Activated CD4-positive, alpha-beta T cell treated with anti-CD3 and anti-CD28 coated beads, Interleukin-2, amount 10 ng/mL, durations not matched to agents 24 days and 14 days (primary cell): ENCODE data around the gene GPN2. TPM values are rescaled to one million over a fixed set of nuclear protein-coding genes. Genes with fewer than 3 reads are reported as not detected.

Experiments used
- DNase-seq: peaks from one replicate; pipeline ENCODE4 v3.0.0; 2022
- H3K27ac Mint-ChIP-seq: one replicate; pipeline ENCODE4 v1.8.0; 2022; ENCODE audit warnings: mild to moderate bottlenecking, mixed read lengths
- H3K27me3 Mint-ChIP-seq: one replicate; pipeline ENCODE4 v1.8.0; 2022; ENCODE audit warnings: mixed read lengths
- H3K36me3 Mint-ChIP-seq: one replicate; pipeline ENCODE4 v1.8.0; 2022; ENCODE audit warnings: low read depth, mild to moderate bottlenecking, mixed read lengths
- H3K4me1 Mint-ChIP-seq: one replicate; pipeline ENCODE4 v1.8.0; 2021; ENCODE audit warnings: mixed read lengths
- H3K4me3 Mint-ChIP-seq: one replicate; pipeline ENCODE4 v1.8.0; 2022; ENCODE audit warnings: mild to moderate bottlenecking, moderate library complexity, mixed read lengths
- H3K9me3 Mint-ChIP-seq: one replicate; pipeline ENCODE4 v1.8.0; 2021; ENCODE audit warnings: mixed read lengths
- intact Hi-C: fragments of 100-400 bp; cut with micrococcal nuclease; formaldehyde crosslinking; loops from one replicate; pipeline ENCODE4 v1.15.1; 2023
- total RNA-seq: library from RNA; stranded (reverse); gene quantifications from 2 replicates; pipeline ENCODE4 v1.2.3, GENCODE V29; 2022

The GPN2 gene
- total RNA-seq, 1 donor from 2014 or later = 47.1 TPM

DNA sequence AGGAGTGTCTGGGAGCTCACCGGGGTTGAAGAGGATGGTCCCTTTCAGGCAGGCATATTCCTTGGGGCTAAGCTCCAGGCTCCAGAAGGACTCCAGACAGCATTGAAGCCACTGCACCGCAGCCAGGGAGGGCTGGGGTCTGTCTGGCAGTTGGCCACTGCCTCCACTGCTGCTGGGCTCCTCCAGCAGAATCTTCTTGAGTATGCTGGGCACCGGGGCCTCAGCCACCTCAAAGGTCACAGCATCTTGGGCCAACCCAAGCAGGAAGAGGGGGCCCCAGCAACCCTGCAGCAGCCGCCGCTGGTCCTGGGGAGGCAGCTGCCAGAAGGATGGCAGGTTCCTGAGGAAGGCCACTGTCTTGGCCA lies 23.3 kb upstream of the GPN2 start:
- Mint-ChIP-seq H3K4me1 (no peaks in the 10 kb centered on the region), H3K36me3 (no peaks in the 10 kb centered on the region), H3K27me3 (peaks cover 1% of the 10 kb centered on the region), H3K4me3 (no peak overlapping the region), H3K27ac (no peak overlapping the region), H3K9me3 (no peaks in the 10 kb centered on the region)
- intact Hi-C loops = no loop called here
- DNase-seq = no peak

DNA sequence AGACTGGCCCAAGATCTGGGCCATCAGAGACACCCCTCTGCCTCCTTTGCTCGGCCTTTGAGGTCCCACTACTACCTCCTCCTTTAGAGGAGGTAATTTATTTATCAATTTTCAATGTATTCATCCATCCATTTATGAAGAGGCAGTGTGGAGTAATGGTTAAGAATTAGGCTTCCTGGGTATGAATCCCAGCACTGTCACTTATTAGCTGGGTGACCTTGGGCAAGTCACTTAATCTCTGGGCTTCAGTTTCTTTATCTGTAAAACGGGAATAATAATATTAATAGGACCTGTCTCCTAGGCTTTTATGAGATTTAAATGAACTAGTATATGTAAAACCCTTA lies 22.0 kb upstream of the GPN2 start:
- Mint-ChIP-seq H3K9me3 (no peaks in the 10 kb centered on the region), H3K27ac (no peak overlapping the region), H3K4me3 (no peak overlapping the region), H3K36me3 (no peaks in the 10 kb centered on the region), H3K4me1 (no peaks in the 10 kb centered on the region), H3K27me3 (peaks cover 4% of the 10 kb centered on the region)
- intact Hi-C loops = no loop called here
- DNase-seq = no peak

DNA sequence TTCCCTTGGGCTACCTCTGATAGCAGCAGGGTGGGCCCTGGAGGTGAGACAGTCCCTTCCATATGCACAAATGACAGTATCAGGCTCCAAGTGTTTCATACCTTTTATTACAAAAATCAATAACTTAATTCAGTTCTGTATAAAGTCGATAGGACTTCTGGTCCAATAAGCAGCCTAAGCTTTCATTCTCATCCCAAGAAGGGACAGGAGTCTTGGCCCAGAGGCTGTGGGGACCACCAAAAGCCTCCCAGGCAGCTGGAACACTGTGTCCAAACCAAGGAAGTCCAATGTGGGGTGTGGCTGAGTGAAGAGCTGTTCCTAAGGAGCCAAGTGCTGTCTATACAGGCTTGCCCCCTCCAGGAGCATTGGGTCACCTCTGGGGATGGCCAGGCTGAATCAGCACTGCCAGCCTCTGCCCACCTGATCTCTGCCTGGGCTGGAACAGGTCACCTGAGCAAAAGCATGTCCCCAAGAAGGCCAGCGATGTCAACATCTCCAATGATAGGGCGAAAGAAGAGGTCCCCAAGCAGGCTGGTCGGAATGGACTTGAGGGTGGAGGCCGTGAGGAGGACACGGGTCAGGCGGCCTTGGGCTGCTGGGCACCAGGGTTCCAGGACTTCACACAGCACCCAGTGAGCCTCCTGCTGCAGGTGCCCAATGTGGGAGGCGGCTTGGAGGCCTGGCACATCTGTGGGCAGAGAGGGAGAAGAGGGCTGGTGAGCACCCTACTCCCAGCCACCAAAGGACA lies 21.5 kb upstream of the GPN2 start:
- intact Hi-C loops = no loop called here
- no peak overlapping the region for H3K4me3 Mint-ChIP-seq
- H3K4me1 Mint-ChIP-seq = no peaks in the 10 kb centered on the region
- H3K36me3 Mint-ChIP-seq = no peaks in the 10 kb centered on the region
- DNase-seq = no peak
- H3K27me3 Mint-ChIP-seq = peaks cover 4% of the 10 kb centered on the region
- H3K27ac Mint-ChIP-seq = no peak overlapping the region
- H3K9me3 Mint-ChIP-seq = no peaks in the 10 kb centered on the region

DNA sequence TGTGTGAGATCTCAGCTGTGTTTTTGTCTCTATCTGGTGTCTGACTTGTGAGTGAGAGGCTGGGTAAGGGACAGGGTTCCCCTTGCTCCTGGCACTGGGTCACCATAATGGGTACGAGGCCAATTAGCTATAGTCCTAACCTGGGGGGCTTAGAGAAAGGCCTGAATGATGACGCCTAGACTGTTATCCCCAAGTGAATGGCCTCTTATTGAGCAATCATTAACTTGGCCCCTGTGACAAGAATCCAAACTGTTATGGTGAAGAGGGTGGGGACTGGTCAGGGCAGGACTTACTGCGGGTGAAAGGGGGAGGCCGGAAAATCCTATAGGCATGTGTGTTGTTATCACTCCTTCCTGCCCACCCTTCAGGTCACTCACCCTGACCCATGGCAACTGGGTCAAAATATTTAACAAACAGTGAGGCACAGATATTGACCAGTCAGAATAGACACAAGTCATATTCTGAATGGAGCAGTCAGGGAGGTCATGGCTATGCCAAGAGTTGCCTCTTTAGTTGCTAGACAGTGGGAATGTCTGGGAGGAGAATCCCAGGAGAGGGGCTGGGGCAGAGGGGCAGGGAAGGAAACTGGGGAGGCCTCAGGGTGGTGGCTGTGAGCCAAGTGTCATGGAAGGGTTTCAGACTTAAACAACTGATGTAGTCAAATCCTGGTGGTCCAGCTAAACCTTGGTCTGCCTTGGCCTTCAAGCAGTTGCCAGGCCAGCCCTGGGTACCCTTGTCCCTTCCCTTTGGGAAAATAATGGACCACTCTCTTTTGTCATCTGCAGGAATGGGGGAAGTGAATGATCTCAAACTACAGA lies 20.5 kb upstream of the GPN2 start:
- Mint-ChIP-seq H3K4me1 (no peaks in the 10 kb centered on the region), H3K9me3 (no peaks in the 10 kb centered on the region), H3K27ac (no peak overlapping the region), H3K27me3 (peaks cover 3% of the 10 kb centered on the region), H3K36me3 (no peaks in the 10 kb centered on the region), H3K4me3 (no peak overlapping the region)
- intact Hi-C loops = no loop called here
- DNase-seq = no peak

DNA sequence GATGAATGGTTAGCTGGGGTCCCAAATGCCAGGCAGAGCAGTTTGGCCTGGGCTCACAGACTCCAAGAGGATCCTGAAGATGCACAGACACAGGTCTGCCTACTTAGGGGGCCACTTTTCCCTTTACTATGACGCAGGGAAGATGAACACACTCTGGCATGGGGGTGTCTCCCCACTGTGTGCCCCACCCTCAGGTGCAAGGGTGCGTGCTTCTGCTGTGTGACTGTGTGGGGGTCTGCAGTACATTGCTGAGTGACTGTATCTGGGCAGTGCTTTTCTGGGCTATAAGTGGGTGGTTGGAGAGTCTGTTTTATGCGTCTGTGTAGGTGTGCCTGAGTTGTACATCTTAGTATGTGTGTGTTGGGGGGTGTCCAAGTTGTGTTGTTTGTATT lies 19.9 kb upstream of the GPN2 start:
- H3K36me3 Mint-ChIP-seq = no peaks in the 10 kb centered on the region
- H3K27ac Mint-ChIP-seq = no peak overlapping the region
- H3K9me3 Mint-ChIP-seq = no peaks in the 10 kb centered on the region
- DNase-seq = no peak
- no peaks in the 10 kb centered on the region for H3K4me1 Mint-ChIP-seq
- no peak overlapping the region for H3K4me3 Mint-ChIP-seq
- peaks cover 3% of the 10 kb centered on the region for H3K27me3 Mint-ChIP-seq
- intact Hi-C loops = no loop called here

GRCh38 chr1:26907071-26907917 lies 17.2 kb upstream of the GPN2 start:
- Mint-ChIP-seq H3K4me1 (no peaks in the 10 kb centered on the region), H3K27me3 (peaks cover 3% of the 10 kb centered on the region), H3K36me3 (no peaks in the 10 kb centered on the region), H3K4me3 (no peak overlapping the region), H3K27ac (no peak overlapping the region), H3K9me3 (no peaks in the 10 kb centered on the region)
- DNase-seq = no peak
- intact Hi-C loops = no loop called here

GRCh38 chr1:26900815-26901511 lies 10.9 kb upstream of the GPN2 start:
- H3K36me3 Mint-ChIP-seq = peaks cover 14% of the 10 kb centered on the region
- H3K9me3 Mint-ChIP-seq = no peaks in the 10 kb centered on the region
- no peak for DNase-seq
- no peaks in the 10 kb centered on the region for H3K27me3 Mint-ChIP-seq
- peaks cover 20% of the 10 kb centered on the region for H3K4me1 Mint-ChIP-seq
- peak overlapping the region; percentile 99 for H3K27ac Mint-ChIP-seq
- peak overlapping the region; percentile 96 for H3K4me3 Mint-ChIP-seq
- intact Hi-C loops = loop anchor here (2.0 kb wide), 1 partner anchor 20 kb away; the partner anchor contains the start of gene NUDC

DNA sequence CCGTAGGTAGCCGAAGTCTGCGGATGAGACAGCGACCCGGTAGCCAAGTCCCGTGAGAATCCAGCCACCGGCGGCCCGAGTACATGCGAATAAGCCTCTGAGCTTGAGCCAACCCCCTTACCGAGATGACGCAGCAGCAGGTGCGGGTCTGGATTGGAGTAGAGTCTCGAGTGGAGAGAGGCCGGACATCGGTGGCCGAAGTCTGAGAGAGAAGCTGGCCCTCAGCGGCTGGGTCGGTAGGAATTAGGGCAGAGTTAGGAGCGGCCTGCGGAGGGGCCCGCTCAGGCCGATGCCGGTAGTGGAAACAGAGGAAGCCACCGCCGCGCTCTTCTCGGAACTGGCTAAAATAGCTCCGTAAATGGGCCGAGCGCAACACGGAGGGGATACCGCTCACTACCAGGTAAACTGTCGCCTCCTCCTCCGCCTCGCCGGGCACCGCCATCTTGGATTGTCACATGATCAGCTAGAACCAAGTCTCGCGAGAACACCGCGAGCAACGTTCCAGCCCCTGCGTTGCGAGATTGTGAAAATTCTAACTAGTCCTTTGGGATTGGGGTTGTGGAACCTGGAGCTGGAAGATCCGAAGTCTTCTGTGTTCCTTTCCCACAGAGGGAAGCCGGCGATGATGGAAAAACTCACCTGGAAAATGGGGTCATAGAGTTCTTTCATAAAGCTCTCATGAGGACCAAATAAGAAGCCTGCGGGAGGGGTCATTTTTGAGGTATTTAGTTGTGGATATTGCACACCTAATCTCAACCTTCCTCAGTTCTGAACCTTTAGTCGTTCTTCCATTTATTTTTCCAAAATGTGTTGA lies 10.1 kb upstream of the GPN2 start, which contains the start of gene GPATCH3:
TSS of gene GPATCH3 (minus strand) at position 467 of the 814 bp plus-strand sequence. CDS start at position 442, 25 bp downstream.
- H3K36me3 Mint-ChIP-seq = peaks cover 16% of the 10 kb centered on the region

GRCh38 chr1:26897351-26897750 lies 7.3 kb upstream of the GPN2 start:
- intact Hi-C loops = no loop called here
- H3K27me3 Mint-ChIP-seq = no peaks in the 10 kb centered on the region
- peaks cover 38% of the 10 kb centered on the region for H3K36me3 Mint-ChIP-seq
- H3K9me3 Mint-ChIP-seq = no peaks in the 10 kb centered on the region
- H3K27ac Mint-ChIP-seq = no peak overlapping the region
- H3K4me3 Mint-ChIP-seq = no peak overlapping the region
- peaks cover 23% of the 10 kb centered on the region for H3K4me1 Mint-ChIP-seq
- no peak for DNase-seq

More for the DNA sequence above, 10.1 kb upstream of the GPN2 start, which contains the start of gene GPATCH3:
- intact Hi-C loops = loop anchor here (2.0 kb wide), 1 partner anchor 21 kb away; the partner anchor contains the start of gene NUDC
- Mint-ChIP-seq H3K27ac (peak within 1 kb of the TSS; percentile 99), H3K4me3 (peak within 1 kb of the TSS; percentile 96), H3K27me3 (no peaks in the 10 kb centered on the region), H3K4me1 (peaks cover 20% of the 10 kb centered on the region), H3K9me3 (no peaks in the 10 kb centered on the region)
- peak; percentile 96 for DNase-seq

GRCh38 chr1:26894263-26894662 lies 4.2 kb upstream of the GPN2 start:
- H3K27me3 Mint-ChIP-seq = no peaks in the 10 kb centered on the region
- peaks cover 19% of the 10 kb centered on the region for H3K4me1 Mint-ChIP-seq
- H3K9me3 Mint-ChIP-seq = no peaks in the 10 kb centered on the region
- no peak for DNase-seq
- intact Hi-C loops = no loop called here
- H3K4me3 Mint-ChIP-seq = no peak overlapping the region
- H3K27ac Mint-ChIP-seq = no peak overlapping the region
- peaks cover 44% of the 10 kb centered on the region for H3K36me3 Mint-ChIP-seq

GRCh38 chr1:26890467-26890796 lies 349 bp upstream of the GPN2 start:
- H3K36me3 Mint-ChIP-seq = peaks cover 52% of the 10 kb centered on the region
- H3K27ac Mint-ChIP-seq = peak overlapping the region; percentile 94
- peaks cover 22% of the 10 kb centered on the region for H3K4me1 Mint-ChIP-seq
- no peaks in the 10 kb centered on the region for H3K9me3 Mint-ChIP-seq
- DNase-seq = no peak
- peak overlapping the region; percentile 96 for H3K4me3 Mint-ChIP-seq
- no peaks in the 10 kb centered on the region for H3K27me3 Mint-ChIP-seq
- intact Hi-C loops = loop anchor here (1.0 kb wide), 2 partner anchors 25 to 31 kb away; partner anchors contain the start of gene NUDC

GRCh38 chr1:26888231-26888630 lies 1.9 kb downstream of the GPN2 start:
- H3K4me3 Mint-ChIP-seq = peak overlapping the region; percentile 96
- peak overlapping the region; percentile 29 for H3K27ac Mint-ChIP-seq
- peaks cover 56% of the 10 kb centered on the region for H3K36me3 Mint-ChIP-seq
- H3K4me1 Mint-ChIP-seq = peaks cover 19% of the 10 kb centered on the region
- no peak for DNase-seq
- no peaks in the 10 kb centered on the region for H3K27me3 Mint-ChIP-seq
- no peaks in the 10 kb centered on the region for H3K9me3 Mint-ChIP-seq
- intact Hi-C loops = no loop called here

DNA sequence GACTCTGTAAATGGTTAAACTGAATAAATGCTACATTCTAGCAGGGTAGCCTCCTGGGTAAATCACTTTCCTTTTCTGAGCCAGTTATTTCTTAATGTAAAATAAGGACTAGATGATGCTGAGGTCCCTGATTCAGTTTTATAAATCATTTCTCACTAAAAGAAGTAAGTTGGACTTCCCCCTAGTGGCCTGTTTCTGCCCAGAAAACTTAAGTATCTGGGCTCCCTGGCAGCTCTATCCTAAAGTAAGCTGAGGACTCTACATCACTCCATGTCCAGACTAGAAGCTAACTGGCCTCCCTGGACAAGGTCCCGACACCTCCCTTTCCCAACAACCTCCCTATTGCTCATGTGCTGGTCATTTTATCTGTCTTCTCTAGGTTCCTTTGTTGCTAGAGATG lies 3.0 kb downstream of the GPN2 start:
- Mint-ChIP-seq H3K9me3 (no peaks in the 10 kb centered on the region), H3K27me3 (no peaks in the 10 kb centered on the region), H3K36me3 (peaks cover 53% of the 10 kb centered on the region), H3K27ac (no peak overlapping the region), H3K4me1 (peaks cover 19% of the 10 kb centered on the region), H3K4me3 (peak overlapping the region; percentile 43)
- intact Hi-C loops = no loop called here
- peak; percentile 73 for DNase-seq
